ENCODE measurements around the gene ERC2. TPM values are rescaled to one million over a fixed set of nuclear protein-coding genes. Genes with fewer than 3 reads are reported as not detected.

Gene ERC2
- total RNA-seq, 2 donors from 2014 or later = 0.21 TPM; not detected in 1

DNA sequence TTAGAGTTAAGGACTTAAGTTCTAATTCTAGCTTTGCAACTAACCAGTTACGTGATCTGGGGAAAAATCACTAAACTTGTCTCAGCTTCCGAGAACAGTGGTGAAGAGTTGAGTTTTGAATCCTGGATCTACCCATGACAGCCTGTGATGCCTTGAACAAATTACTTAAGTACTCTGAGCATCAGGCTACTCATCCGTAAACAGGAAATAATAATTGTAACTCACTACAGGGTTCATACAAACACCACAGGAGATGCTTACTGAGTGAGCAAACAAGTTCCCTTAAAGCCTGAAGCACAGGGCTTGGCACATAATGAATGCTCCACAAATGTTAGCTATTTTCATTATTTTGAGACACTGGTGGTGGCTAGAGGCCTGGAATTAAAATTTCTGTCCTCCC is 158.8 kb downstream of the ERC2 start:
- Mint-ChIP-seq H3K36me3 (ENCODE audit: low read depth) (peaks cover 2% of the 10 kb centered on the region), H3K27ac (no peak overlapping the region), H3K27me3 (peaks cover 36% of the 10 kb centered on the region), H3K4me3 (no peak overlapping the region), H3K4me1 (no peaks in the 10 kb centered on the region)
- DNase-seq = no peak
- no peaks in the 10 kb centered on the region for H3K9me3 ChIP-seq (ENCODE audit: control insufficient read depth, low read length, poor library complexity, severe bottlenecking)
- no peak for ATAC-seq

- H3K36me3 Mint-ChIP-seq (ENCODE audit: low read depth) = peaks cover 2% of the 10 kb centered on the region
- no peak overlapping the region for H3K4me3 Mint-ChIP-seq
- DNase-seq (no peak), ATAC-seq (no peak)
- no peak overlapping the region for H3K27ac Mint-ChIP-seq
- no peaks in the 10 kb centered on the region for H3K4me1 Mint-ChIP-seq
- no peaks in the 10 kb centered on the region for H3K9me3 ChIP-seq (ENCODE audit: control insufficient read depth, low read length, poor library complexity, severe bottlenecking)
- peaks cover 38% of the 10 kb centered on the region for H3K27me3 Mint-ChIP-seq
Observed at GRCh38 chr3:56308471-56308870, 159.8 kb downstream of the ERC2 start.

- H3K9me3 ChIP-seq (ENCODE audit: control insufficient read depth, low read length, poor library complexity, severe bottlenecking) = no peaks in the 10 kb centered on the region
- no peak for DNase-seq
- ATAC-seq = no peak
- Mint-ChIP-seq H3K4me1 (peaks cover 3% of the 10 kb centered on the region), H3K27ac (no peak overlapping the region), H3K27me3 (peaks cover 42% of the 10 kb centered on the region), H3K36me3 (ENCODE audit: low read depth) (no peaks in the 10 kb centered on the region), H3K4me3 (no peak overlapping the region)
Observed at GRCh38 chr3:56304069-56304468, 164.2 kb downstream of the ERC2 start.

- Mint-ChIP-seq H3K27ac (no peak overlapping the region), H3K27me3 (peaks cover 37% of the 10 kb centered on the region), H3K4me1 (peaks cover 3% of the 10 kb centered on the region), H3K36me3 (ENCODE audit: low read depth) (no peaks in the 10 kb centered on the region), H3K4me3 (no peak overlapping the region)
- no peak for ATAC-seq
- H3K9me3 ChIP-seq (ENCODE audit: control insufficient read depth, low read length, poor library complexity, severe bottlenecking) = no peaks in the 10 kb centered on the region
- no peak for DNase-seq
Observed at GRCh38 chr3:56303487-56303886, 164.8 kb downstream of the ERC2 start.

GRCh38 chr3:56302417-56302816 is 165.8 kb downstream of the ERC2 start:
- no peak for ATAC-seq
- H3K27me3 Mint-ChIP-seq = peaks cover 31% of the 10 kb centered on the region
- no peaks in the 10 kb centered on the region for H3K9me3 ChIP-seq (ENCODE audit: control insufficient read depth, low read length, poor library complexity, severe bottlenecking)
- DNase-seq = no peak
- H3K36me3 Mint-ChIP-seq (ENCODE audit: low read depth) = no peaks in the 10 kb centered on the region
- H3K4me3 Mint-ChIP-seq = no peak overlapping the region
- H3K27ac Mint-ChIP-seq = no peak overlapping the region
- H3K4me1 Mint-ChIP-seq = peaks cover 3% of the 10 kb centered on the region

DNA sequence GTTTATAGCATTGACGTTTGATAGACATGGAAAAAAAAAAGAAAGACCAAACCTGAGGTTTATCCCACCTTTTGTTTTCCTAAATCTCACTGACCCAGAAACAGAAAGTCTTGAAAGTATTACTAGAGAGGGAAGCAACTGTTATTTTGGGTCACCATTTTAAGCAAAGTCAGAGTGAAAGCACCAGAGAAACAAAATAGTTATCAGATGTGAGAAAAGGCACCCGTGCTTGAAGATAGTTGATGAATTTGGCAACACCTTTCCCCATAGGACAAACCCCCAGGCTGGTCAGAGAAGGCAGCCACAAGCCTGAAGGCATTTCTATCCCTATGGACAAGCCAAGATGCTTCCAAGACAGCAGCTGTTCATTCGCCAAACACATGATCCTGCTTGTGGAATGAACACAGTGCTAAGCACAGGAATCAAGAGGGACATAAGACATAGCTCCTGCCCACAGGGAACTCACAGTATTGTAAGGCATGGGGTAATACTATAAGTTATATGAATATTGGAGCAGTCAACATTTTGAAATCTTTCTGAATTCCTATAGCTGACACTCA is 170.9 kb downstream of the ERC2 start:
- Mint-ChIP-seq H3K27ac (no peak overlapping the region), H3K4me1 (no peaks in the 10 kb centered on the region), H3K27me3 (peaks cover 19% of the 10 kb centered on the region), H3K4me3 (no peak overlapping the region), H3K36me3 (ENCODE audit: low read depth) (no peaks in the 10 kb centered on the region)
- ATAC-seq (no peak), DNase-seq (no peak)
- H3K9me3 ChIP-seq (ENCODE audit: control insufficient read depth, low read length, poor library complexity, severe bottlenecking) = no peaks in the 10 kb centered on the region

DNA sequence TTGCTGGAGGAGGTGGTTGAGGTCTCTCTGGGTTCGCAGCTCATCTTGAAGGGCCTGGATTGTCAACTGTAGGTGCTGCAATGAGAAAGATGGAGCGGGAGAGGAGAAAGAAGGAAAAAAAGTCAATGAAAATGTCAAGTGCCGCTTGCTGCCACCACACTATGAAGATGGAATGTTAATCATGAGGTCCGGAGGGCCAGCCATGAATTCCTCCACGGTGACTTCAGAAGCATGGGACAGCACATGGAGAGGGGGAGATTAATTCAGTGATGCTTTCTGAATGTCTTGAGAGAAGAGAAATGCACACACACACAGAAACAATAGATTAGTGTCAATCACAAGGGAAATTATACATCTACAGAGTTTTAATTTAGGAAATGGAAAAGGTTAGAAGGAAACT is 171.9 kb downstream of the ERC2 start:
- Mint-ChIP-seq H3K27ac (no peak overlapping the region), H3K36me3 (ENCODE audit: low read depth) (no peaks in the 10 kb centered on the region), H3K4me1 (no peaks in the 10 kb centered on the region), H3K27me3 (peaks cover 12% of the 10 kb centered on the region), H3K4me3 (no peak overlapping the region)
- H3K9me3 ChIP-seq (ENCODE audit: control insufficient read depth, low read length, poor library complexity, severe bottlenecking) = no peaks in the 10 kb centered on the region
- ATAC-seq (no peak), DNase-seq (no peak)

DNA sequence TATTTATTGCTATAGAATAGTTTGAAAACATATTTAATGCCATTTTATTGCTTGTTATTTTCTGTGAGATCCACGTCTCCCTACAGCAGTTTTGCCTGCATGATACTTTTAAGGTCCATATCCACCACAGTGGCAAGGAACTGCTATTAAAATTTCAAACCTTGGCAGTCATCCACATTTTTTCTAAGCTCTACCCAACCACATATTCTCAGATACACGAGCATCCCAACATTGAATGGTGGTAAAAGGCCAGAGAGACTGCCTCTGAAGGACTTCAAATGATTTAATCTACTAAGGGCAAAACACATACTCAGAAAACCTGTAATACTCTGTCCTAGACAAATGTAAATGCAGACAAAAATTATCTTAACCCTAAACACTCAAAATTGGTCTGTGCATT is 173.1 kb downstream of the ERC2 start:
- H3K4me3 Mint-ChIP-seq = no peak overlapping the region
- DNase-seq = no peak
- no peaks in the 10 kb centered on the region for H3K4me1 Mint-ChIP-seq
- no peak overlapping the region for H3K27ac Mint-ChIP-seq
- no peaks in the 10 kb centered on the region for H3K9me3 ChIP-seq (ENCODE audit: control insufficient read depth, low read length, poor library complexity, severe bottlenecking)
- H3K27me3 Mint-ChIP-seq = peaks cover 21% of the 10 kb centered on the region
- ATAC-seq = no peak
- H3K36me3 Mint-ChIP-seq (ENCODE audit: low read depth) = no peaks in the 10 kb centered on the region

DNA sequence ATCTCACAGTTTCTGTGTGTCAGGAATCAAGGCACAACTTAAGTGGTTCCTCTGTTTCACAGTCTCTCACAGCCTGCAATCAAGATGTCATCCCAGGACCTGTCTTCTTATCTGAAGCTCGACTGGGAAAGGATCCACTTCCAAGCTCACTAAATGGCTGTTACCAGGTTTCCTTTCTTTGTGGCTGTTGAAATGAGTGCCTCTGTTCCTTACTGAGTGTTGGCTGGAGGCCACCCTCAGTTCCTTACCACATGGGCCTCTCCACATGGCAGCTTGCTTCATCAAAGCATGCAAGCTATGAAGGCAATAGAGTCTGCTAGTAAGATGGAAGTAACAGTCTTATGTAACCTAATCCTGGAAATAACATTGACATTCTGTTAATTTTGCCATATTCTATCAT is 174.0 kb downstream of the ERC2 start:
- H3K9me3 ChIP-seq (ENCODE audit: control insufficient read depth, low read length, poor library complexity, severe bottlenecking) = no peaks in the 10 kb centered on the region
- H3K4me3 Mint-ChIP-seq = no peak overlapping the region

GRCh38 chr3:56291953-56292352 is 176.3 kb downstream of the ERC2 start:
- Mint-ChIP-seq H3K4me1 (no peaks in the 10 kb centered on the region), H3K36me3 (ENCODE audit: low read depth) (no peaks in the 10 kb centered on the region), H3K4me3 (no peak overlapping the region), H3K27me3 (peaks cover 25% of the 10 kb centered on the region), H3K27ac (no peak overlapping the region)
- DNase-seq (no peak), ATAC-seq (no peak)
- no peaks in the 10 kb centered on the region for H3K9me3 ChIP-seq (ENCODE audit: control insufficient read depth, low read length, poor library complexity, severe bottlenecking)

More for the DNA sequence above, 174.0 kb downstream of the ERC2 start:
- Mint-ChIP-seq H3K27me3 (peaks cover 21% of the 10 kb centered on the region), H3K36me3 (ENCODE audit: low read depth) (no peaks in the 10 kb centered on the region), H3K27ac (no peak overlapping the region), H3K4me1 (no peaks in the 10 kb centered on the region)
- DNase-seq = no peak
- no peak for ATAC-seq

GRCh38 chr3:56291244-56291680 is 177.0 kb downstream of the ERC2 start:
- no peaks in the 10 kb centered on the region for H3K9me3 ChIP-seq (ENCODE audit: control insufficient read depth, low read length, poor library complexity, severe bottlenecking)
- no peak for ATAC-seq
- DNase-seq = no peak
- Mint-ChIP-seq H3K4me1 (no peaks in the 10 kb centered on the region), H3K27me3 (peaks cover 22% of the 10 kb centered on the region), H3K27ac (no peak overlapping the region), H3K36me3 (ENCODE audit: low read depth) (no peaks in the 10 kb centered on the region), H3K4me3 (no peak overlapping the region)

DNA sequence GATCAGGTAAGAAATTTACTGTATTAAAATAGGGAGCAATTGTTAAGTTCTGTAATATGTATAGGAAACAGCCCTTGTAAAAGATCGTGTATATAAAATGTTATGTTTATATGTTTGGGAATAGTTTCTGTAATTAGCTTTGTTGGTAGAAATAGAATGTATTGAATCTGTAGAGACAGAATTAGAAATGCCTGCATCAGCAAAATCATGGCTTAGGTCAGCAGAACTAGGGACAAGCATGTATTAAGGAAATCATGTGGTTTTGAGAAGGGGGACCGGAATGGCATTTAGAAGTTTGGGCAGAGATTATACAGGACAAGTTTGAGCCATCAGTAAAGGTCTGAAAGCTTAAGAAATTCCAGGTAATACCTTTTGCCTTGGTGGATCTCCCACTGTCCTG is 177.9 kb downstream of the ERC2 start:
- H3K9me3 ChIP-seq (ENCODE audit: control insufficient read depth, low read length, poor library complexity, severe bottlenecking) = no peaks in the 10 kb centered on the region
- no peak overlapping the region for H3K4me3 Mint-ChIP-seq
- H3K36me3 Mint-ChIP-seq (ENCODE audit: low read depth) = no peaks in the 10 kb centered on the region
- no peak overlapping the region for H3K27ac Mint-ChIP-seq
- no peak for DNase-seq
- ATAC-seq = no peak
- peaks cover 16% of the 10 kb centered on the region for H3K27me3 Mint-ChIP-seq
- no peaks in the 10 kb centered on the region for H3K4me1 Mint-ChIP-seq

DNA sequence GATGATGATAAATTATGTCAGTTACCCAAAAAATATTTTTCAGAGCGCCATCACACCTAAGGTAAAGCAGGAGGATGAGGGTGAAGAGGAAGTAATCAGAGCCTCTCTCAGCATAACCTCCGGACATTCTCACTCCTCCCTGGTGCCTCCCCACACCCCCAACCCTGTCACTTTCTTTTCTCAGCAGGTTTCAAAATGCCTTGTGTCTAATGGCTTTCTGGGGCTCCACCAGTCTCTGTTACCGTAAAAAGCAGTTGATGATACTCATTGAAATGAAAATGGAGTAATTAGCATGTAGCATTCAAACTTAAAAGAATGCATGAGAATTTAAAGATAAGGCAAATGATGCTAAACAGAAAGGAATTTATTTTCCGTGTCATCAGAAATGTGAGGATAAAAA is 180.0 kb downstream of the ERC2 start:
- ATAC-seq (no peak), DNase-seq (no peak)
- Mint-ChIP-seq H3K27me3 (peaks cover 33% of the 10 kb centered on the region), H3K4me3 (no peak overlapping the region), H3K36me3 (ENCODE audit: low read depth) (peaks cover 2% of the 10 kb centered on the region), H3K27ac (no peak overlapping the region), H3K4me1 (no peaks in the 10 kb centered on the region)
- H3K9me3 ChIP-seq (ENCODE audit: control insufficient read depth, low read length, poor library complexity, severe bottlenecking) = no peaks in the 10 kb centered on the region

DNA sequence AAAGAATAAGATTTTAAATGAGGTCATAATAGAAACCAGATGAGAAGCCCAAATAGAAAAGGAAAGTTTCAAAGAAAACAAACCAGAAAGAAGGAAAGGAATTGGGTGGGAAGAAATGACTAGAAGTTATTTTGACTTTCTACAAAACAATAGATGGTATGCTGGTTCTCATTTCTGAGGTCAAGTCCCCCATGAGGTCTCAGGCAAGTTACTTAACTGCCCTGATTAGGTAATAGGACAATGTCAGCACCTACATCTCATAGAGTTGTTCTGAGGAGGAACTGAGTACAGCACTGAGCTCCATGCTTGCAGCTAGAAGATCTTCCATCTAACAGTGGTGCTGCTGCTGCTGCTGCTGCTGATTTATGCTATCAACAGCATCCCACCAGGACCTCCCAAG is 185.9 kb downstream of the ERC2 start:
- peaks cover 45% of the 10 kb centered on the region for H3K27me3 Mint-ChIP-seq
- H3K27ac Mint-ChIP-seq = no peak overlapping the region
- no peaks in the 10 kb centered on the region for H3K4me1 Mint-ChIP-seq
- DNase-seq (no peak), ATAC-seq (no peak)
- H3K9me3 ChIP-seq (ENCODE audit: control insufficient read depth, low read length, poor library complexity, severe bottlenecking) = no peaks in the 10 kb centered on the region
- peaks cover 2% of the 10 kb centered on the region for H3K36me3 Mint-ChIP-seq (ENCODE audit: low read depth)
- H3K4me3 Mint-ChIP-seq = no peak overlapping the region

All from T-helper 17 cell (primary cell).